Endothelial cell of umbilical vein (primary cell): Measurements from ENCODE around the gene TADA2B.

Experiments
- CTCF ChIP-seq, 2 donors: IDR thresholded peaks; 1 replicate in 1 of 2; 2 replicates in 1 of 2; pipeline ENCODE4 v1.5.1; 2011; ENCODE audit warnings: low read length in 2 of 2, mild to moderate bottlenecking in 2 of 2, moderate library complexity in 2 of 2, control low read depth in 1 of 2, inconsistent platforms in 1 of 2, low read depth in 1 of 2; ENCODE audit not compliant: insufficient read depth in 1 of 2; ENCODE audit errors: extremely low read depth in 1 of 2
- EZH2 ChIP-seq: IDR thresholded peaks from 2 replicates; pipeline ENCODE4 v1.6.1; 2012; ENCODE audit warnings: borderline replicate concordance, low read depth, mild to moderate bottlenecking, moderate library complexity, low read length, inconsistent platforms; ENCODE audit not compliant: severe bottlenecking
- JUN ChIP-seq: IDR thresholded peaks from 2 replicates; pipeline ENCODE4 v1.6.1; 2011; ENCODE audit warnings: borderline replicate concordance, low read depth; ENCODE audit not compliant: insufficient read length, insufficient read depth
- MYC ChIP-seq: IDR thresholded peaks from one replicate; pipeline ENCODE4 v1.6.1; 2011; ENCODE audit warnings: mild to moderate bottlenecking, low read depth, low read length
- POLR2A ChIP-seq: IDR thresholded peaks from 2 replicates; pipeline ENCODE4 v1.6.1; 2012; ENCODE audit warnings: low read depth, mild to moderate bottlenecking, control low read depth, low read length
- POLR2AphosphoS5 ChIP-seq: IDR thresholded peaks from 2 replicates; pipeline ENCODE4 v1.6.1; 2012; ENCODE audit warnings: low read depth, mild to moderate bottlenecking, control low read depth, low read length, moderate library complexity; ENCODE audit not compliant: insufficient read depth
- TF ChIP-seq, protein P1 (sequence below): IDR thresholded peaks from 2 replicates; pipeline ENCODE4 v1.6.1; 2011; ENCODE audit not compliant: insufficient read depth, insufficient read length

GRCh38 chr4:7049295-7049694 lies 6.1 kb downstream of the TADA2B start:
- no peak for TF ChIP-seq EZH2
- TF ChIP-seq CTCF (IDR thresholded peaks at IDR 0.05; ENCODE audit: extremely low read depth in 1 of 2, insufficient read depth in 1 of 2, low read depth in 1 of 2, low read length in 2 of 2), result no peak
- TF ChIP-seq POLR2A, result no peak
- no peak for TF ChIP-seq POLR2AphosphoS5
- TF ChIP-seq JUN, result no peak
- TF ChIP-seq, protein P1, sequence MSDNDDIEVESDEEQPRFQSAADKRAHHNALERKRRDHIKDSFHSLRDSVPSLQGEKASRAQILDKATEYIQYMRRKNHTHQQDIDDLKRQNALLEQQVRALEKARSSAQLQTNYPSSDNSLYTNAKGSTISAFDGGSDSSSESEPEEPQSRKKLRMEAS, result no peak
- TF ChIP-seq MYC, result no peak
